BJ (cell line): ENCODE data around the gene PAM. TPM values are rescaled to one million over a fixed set of nuclear protein-coding genes. Genes with fewer than 3 reads are reported as not detected.
"Not testable (repeated sequence)": the region's sequence is repeated elsewhere in the genome, so short reads cannot be mapped to it uniquely, and the experiment has no call there.

ENCODE experiments used
- CTCF ChIA-PET: fragments of 350-600 bp; formaldehyde crosslinking; extraction: SDS; loops from one replicate; lab custom pipeline; 2021; ENCODE audit warnings: antibody characterized with exemption, inconsistent platforms; lab: Yijun Ruan, JAX
- POLR2A ChIA-PET: fragments of 300-600 bp; sonication (Branson Sonifier 250); formaldehyde crosslinking; extraction: SDS; loops from one replicate; lab custom pipeline; 2021; ENCODE audit warnings: antibody characterized with exemption; lab: Charles Lee
- DNase-seq: peaks from one replicate; pipeline ENCODE4 v3.0.0-alpha.2; 2011; ENCODE audit warnings: low read depth
- H3K27me3 ChIP-seq: 2 replicates; pipeline ENCODE4 v1.6.0; 2011; ENCODE audit warnings: low read length; ENCODE audit not compliant: control insufficient read depth, insufficient read depth
- H3K36me3 ChIP-seq: 2 replicates; pipeline ENCODE4 v1.5.1; 2011; ENCODE audit warnings: low read length; ENCODE audit not compliant: control insufficient read depth, insufficient read depth
- H3K4me3 ChIP-seq: 2 replicates; pipeline ENCODE4 v1.5.1; 2011; ENCODE audit warnings: low read depth, mild to moderate bottlenecking, control low read depth, low read length
- polyA plus RNA-seq: library from polyadenylated mRNA; depleted of rRNA; stranded (reverse); fragments of >200 nt; gene quantifications from 2 replicates; pipeline ENCODE4 v1.2.3, GENCODE V29; 2011
- TF ChIP-seq, protein P1 (sequence below): IDR thresholded peaks from 2 replicates; pipeline ENCODE4 v1.5.1; 2011; ENCODE audit warnings: low read depth, mild to moderate bottlenecking, control low read depth, inconsistent platforms, low read length, moderate library complexity; ENCODE audit not compliant: insufficient read depth

PAM gene
- polyA plus RNA-seq, 1 experiment: 256 TPM

DNA sequence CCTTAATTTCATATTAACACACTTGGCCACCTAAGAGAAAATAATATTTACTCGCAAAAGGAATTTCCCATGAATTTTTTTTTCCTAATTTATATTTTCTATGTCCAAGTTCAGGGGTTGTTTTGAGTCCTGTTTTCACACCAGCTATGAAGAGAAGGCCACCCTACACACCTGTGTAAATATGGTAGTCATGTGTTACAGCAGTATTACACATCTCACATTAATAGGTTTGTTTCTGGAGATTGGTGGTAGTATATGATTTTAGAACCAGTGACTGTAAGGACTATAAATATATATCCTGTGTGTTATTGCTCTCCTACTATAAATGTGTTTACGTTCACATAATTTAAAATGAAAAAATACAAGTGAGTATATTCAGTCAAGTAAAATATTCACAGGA is 147.5 kb downstream of the PAM start:
- no peak for DNase-seq
- ChIA-PET CTCF (interaction anchor here (0.9 kb wide), 1 partner anchor 121 kb away, joined by 3 read pairs; no protein-coding TSS in a partner anchor), POLR2A (no interaction called here)
- Histone ChIP-seq H3K4me3 (no peak overlapping the region), H3K27me3 (no peaks in the 10 kb centered on the region), H3K36me3 (no peaks in the 10 kb centered on the region)
- TF ChIP-seq, protein P1, sequence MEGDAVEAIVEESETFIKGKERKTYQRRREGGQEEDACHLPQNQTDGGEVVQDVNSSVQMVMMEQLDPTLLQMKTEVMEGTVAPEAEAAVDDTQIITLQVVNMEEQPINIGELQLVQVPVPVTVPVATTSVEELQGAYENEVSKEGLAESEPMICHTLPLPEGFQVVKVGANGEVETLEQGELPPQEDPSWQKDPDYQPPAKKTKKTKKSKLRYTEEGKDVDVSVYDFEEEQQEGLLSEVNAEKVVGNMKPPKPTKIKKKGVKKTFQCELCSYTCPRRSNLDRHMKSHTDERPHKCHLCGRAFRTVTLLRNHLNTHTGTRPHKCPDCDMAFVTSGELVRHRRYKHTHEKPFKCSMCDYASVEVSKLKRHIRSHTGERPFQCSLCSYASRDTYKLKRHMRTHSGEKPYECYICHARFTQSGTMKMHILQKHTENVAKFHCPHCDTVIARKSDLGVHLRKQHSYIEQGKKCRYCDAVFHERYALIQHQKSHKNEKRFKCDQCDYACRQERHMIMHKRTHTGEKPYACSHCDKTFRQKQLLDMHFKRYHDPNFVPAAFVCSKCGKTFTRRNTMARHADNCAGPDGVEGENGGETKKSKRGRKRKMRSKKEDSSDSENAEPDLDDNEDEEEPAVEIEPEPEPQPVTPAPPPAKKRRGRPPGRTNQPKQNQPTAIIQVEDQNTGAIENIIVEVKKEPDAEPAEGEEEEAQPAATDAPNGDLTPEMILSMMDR: no peak

DNA sequence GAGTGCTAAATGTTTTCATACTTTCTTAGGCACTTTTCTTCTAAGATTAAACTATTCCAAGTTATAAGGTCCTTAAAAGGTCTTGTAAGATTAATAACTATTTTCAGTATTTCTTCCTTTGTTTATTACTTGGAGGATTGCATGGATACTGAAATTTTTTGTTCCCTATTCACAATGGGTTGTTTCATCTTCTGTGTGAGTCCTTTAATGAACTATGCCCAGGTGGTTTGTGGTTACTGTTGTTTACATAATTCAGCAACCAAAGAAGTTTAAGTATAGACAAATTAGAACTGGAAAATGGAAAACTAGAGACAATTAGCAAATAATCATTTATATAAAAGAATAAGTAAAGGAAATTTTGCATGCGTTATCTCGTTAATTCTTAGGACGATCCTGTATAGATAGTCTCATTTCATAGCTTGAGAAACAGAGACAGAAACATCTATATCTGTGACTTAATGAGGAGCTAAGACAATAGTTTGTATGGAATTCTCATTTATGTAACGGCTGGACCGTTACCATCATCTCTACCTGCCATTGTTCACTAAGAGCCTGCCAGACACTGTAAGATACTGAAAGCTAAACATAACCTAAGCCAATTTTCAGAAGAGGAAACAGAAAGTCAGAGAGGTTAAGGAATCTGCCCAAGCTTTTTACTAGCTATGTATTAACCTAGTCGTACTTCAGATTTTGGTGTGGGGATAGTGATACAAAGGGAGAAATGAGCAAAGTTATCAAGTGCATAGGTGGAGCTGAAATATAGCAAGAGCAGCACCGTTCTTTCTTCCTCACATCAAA is 148.2 kb downstream of the PAM start:
- POLR2A ChIA-PET: interaction anchor here (0.6 kb wide), 1 partner anchor 109 kb away, joined by 7 read pairs; no protein-coding TSS in a partner anchor
- DNase-seq: no peak

DNA sequence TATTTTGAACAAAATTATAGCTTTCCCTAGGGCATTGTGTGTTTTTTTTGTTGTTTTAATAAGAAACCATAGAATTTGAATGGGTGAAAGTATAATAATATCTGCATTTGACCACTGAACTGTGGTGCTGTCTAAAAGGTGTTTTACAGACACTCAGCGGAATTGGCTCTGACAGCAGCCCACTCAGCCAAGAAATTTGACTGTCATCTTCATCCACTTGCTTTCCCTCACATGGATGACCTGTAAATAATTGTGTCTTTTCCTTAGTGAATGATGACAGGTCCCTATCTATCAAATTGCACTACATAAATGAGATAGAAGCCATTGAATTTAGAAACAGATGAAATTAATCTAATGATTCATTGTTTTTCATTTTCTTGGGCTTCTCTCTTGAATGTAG is 150.0 kb downstream of the PAM start:
- Histone ChIP-seq H3K27me3 (no peaks in the 10 kb centered on the region), H3K36me3 (no peaks in the 10 kb centered on the region), H3K4me3 (no peak overlapping the region)
- ChIA-PET POLR2A (no interaction called here), CTCF (no interaction called here)
- TF ChIP-seq, protein P1: no peak
- DNase-seq: no peak

More for the DNA sequence above, 148.2 kb downstream of the PAM start:
- TF ChIP-seq, protein P1: no peak
- H3K4me3 ChIP-seq: no peak overlapping the region
- H3K27me3 ChIP-seq: no peaks in the 10 kb centered on the region
- H3K36me3 ChIP-seq: no peaks in the 10 kb centered on the region
- CTCF ChIA-PET: interaction anchor here (0.7 to 0.9 kb wide), 3 partner anchors 14 to 122 kb away, joined by 3 read pairs; no protein-coding TSS in a partner anchor

DNA sequence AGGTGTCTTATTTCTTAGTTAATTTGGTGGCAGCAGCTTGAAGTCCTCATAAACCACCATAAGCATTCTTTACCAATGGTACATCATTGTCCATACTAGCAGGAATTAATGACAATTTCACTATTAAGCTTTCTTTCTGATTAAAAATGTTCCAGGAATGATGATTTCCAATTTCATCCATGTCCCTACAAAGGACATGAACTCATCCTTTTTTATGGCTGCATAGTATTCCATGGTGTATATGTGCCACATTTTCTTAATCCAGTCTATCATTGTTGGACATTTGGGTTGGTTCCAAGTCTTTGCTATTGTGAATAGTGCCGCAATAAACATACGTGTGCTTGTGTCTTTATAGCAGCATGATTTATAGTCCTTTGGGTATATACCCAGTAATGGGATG is 152.0 kb downstream of the PAM start:
- H3K36me3 ChIP-seq, POLR2A ChIA-PET, H3K4me3 ChIP-seq, DNase-seq, H3K27me3 ChIP-seq: not testable (repeated sequence)
- CTCF ChIA-PET: interaction anchor here (1.0 kb wide), 1 partner anchor 13 kb away, joined by 3 read pairs; no protein-coding TSS in a partner anchor

DNA sequence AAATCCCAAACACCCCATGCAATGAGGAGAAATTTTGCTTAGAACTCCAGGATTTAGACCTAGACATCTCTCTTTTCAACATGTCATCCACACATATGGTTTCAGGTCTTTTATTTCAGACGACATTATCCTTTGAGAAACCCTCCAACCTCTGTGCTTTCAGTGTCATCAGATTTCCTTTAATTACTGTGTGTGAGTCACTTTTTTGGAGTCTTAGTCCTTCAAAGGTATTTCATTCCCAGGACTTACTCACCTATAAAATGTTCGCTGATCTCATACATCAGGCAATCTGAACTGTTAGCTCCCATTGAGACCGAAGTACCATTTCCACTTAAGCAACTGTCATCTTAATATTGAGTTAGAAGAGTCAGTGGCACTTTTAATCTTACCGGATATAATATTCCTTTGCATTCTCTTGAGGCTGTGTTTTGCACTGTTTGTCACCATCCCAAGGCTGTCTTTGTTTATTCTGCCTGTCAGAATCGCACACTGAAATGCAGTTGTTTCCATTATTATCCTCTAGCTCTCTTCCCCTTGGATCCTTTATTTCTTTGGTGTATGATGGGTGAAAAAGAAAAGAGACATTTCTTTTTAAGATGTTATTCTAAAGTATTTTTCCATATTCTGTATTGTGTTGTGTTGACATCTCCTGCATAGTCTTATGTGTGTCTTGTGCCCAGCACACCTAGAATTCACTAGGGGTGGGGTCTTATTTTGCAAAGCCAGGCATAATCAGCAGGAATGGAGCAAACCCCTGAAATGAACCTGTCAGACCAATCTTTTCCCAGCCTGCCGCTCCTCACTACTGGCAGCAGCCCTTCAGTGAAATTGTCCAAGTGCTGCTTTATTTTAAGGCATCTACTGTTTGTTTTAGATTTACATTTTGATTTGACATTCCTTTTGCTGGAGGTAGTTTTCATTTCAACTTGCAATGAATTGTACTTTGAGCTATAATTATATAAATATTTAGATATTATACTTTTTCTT is 155.4 kb downstream of the PAM start:
- TF ChIP-seq, protein P1: no peak
- Histone ChIP-seq H3K27me3 (no peaks in the 10 kb centered on the region), H3K36me3 (no peaks in the 10 kb centered on the region), H3K4me3 (no peak overlapping the region)
- DNase-seq: peak; percentile 44
- POLR2A ChIA-PET: interaction anchor here (0.6 kb wide), 1 partner anchor 349 kb away, joined by 3 read pairs; no protein-coding TSS in a partner anchor
- CTCF ChIA-PET: interaction anchor here (0.8 kb wide), 1 partner anchor 43 kb away, joined by 4 read pairs; no protein-coding TSS in a partner anchor
